SJSA1 (cell line): ENCODE measurements around the gene SCNN1B. TPM values are rescaled to one million over a fixed set of nuclear protein-coding genes. Genes with fewer than 3 reads are reported as not detected.
"Not testable (repeated sequence)": the region's sequence is repeated elsewhere in the genome, so short reads cannot be mapped to it uniquely, and the experiment has no call there.

ENCODE experiments used
- DNase-seq, 2 experiments: peaks; one replicate each; pipeline ENCODE4 v3.0.0-alpha.2; 2015 to 2020; ENCODE audit warnings: low spot score in 2 of 2, low read depth in 1 of 2
- H3K27ac ChIP-seq: fragments of 250-450 bp; sonication (Bioruptor Pico); 2 replicates; pipeline ENCODE4 v1.5.1; 2020; ENCODE audit warnings: mild to moderate bottlenecking, moderate library complexity
- H3K27me3 ChIP-seq: fragments of 250-450 bp; sonication (Bioruptor Pico); replicated peaks from 2 replicates; pipeline ENCODE4 v1.5.1; 2020; ENCODE audit warnings: mild to moderate bottlenecking, moderate library complexity
- H3K36me3 ChIP-seq: fragments of 250-450 bp; sonication (Bioruptor Pico); 2 replicates; pipeline ENCODE4 v1.5.1; 2020; ENCODE audit warnings: mild to moderate bottlenecking
- H3K4me1 ChIP-seq: fragments of 250-450 bp; sonication (Bioruptor Pico); replicated peaks from 2 replicates; pipeline ENCODE4 v1.6.1; 2021; ENCODE audit warnings: mild to moderate bottlenecking
- H3K4me3 ChIP-seq: fragments of 250-450 bp; sonication (Bioruptor Pico); 2 replicates; pipeline ENCODE4 v1.5.1; 2020; ENCODE audit warnings: mild to moderate bottlenecking
- H3K9me3 ChIP-seq: fragments of 250-450 bp; sonication (Bioruptor Pico); replicated peaks from 2 replicates; pipeline ENCODE4 v1.5.1; 2020; ENCODE audit warnings: mild to moderate bottlenecking
- total RNA-seq: library from RNA; depleted of rRNA; stranded (reverse); fragments of >200 nt; shearing (Covaris generic); gene quantifications from 2 replicates; pipeline ENCODE4 v1.2.3, GENCODE V29; 2014

SCNN1B gene
- total RNA-seq, 1 experiment from 2014 or later, result not detected

GRCh38 chr16:23298290-23298915 lies 3.7 kb upstream of the SCNN1B start:
- Histone ChIP-seq H3K36me3 (no peaks in the 10 kb centered on the region), H3K27ac (no peak overlapping the region), H3K4me3 (no peak overlapping the region), H3K9me3 (no peaks in the 10 kb centered on the region), H3K4me1 (peaks cover 2% of the 10 kb centered on the region), H3K27me3 (peaks cover 21% of the 10 kb centered on the region)
- DNase-seq, result no peak

- H3K36me3 ChIP-seq, H3K27ac ChIP-seq, H3K4me3 ChIP-seq, H3K4me1 ChIP-seq, DNase-seq, H3K9me3 ChIP-seq: not testable (repeated sequence)
- H3K27me3 ChIP-seq, result peaks cover 21% of the 10 kb centered on the region
Observed at GRCh38 chr16:23299815-23300214, 2.3 kb upstream of the SCNN1B start.

GRCh38 chr16:23301251-23302044 lies 654 bp upstream of the SCNN1B start:
- Histone ChIP-seq H3K4me1 (no peaks in the 10 kb centered on the region), H3K36me3 (no peaks in the 10 kb centered on the region), H3K27ac (no peak overlapping the region), H3K27me3 (peaks cover 21% of the 10 kb centered on the region), H3K4me3 (no peak overlapping the region), H3K9me3 (no peaks in the 10 kb centered on the region)
- DNase-seq, result no peak

- DNase-seq, result no peak
- Histone ChIP-seq H3K4me1 (no peaks in the 10 kb centered on the region), H3K4me3 (no peak overlapping the region), H3K36me3 (no peaks in the 10 kb centered on the region), H3K27ac (no peak overlapping the region), H3K27me3 (peaks cover 21% of the 10 kb centered on the region), H3K9me3 (no peaks in the 10 kb centered on the region)
Observed at GRCh38 chr16:23303685-23304084, 1.6 kb downstream of the SCNN1B start.

- Histone ChIP-seq H3K27me3 (peaks cover 21% of the 10 kb centered on the region), H3K9me3 (no peaks in the 10 kb centered on the region), H3K27ac (no peak overlapping the region), H3K36me3 (no peaks in the 10 kb centered on the region), H3K4me1 (no peaks in the 10 kb centered on the region), H3K4me3 (no peak overlapping the region)
- no peak for DNase-seq
Observed at GRCh38 chr16:23304620-23305019, 2.5 kb downstream of the SCNN1B start.

- H3K4me1 ChIP-seq, result no peaks in the 10 kb centered on the region
- no peak for DNase-seq
- no peaks in the 10 kb centered on the region for H3K36me3 ChIP-seq
- H3K4me3 ChIP-seq, result no peak overlapping the region
- H3K27me3 ChIP-seq, result peaks cover 20% of the 10 kb centered on the region
- no peak overlapping the region for H3K27ac ChIP-seq
- 0 out of 2 replicates have a peak, but pooled peaks cover 3% of the 10 kb centered on the region for H3K9me3 ChIP-seq
Observed at GRCh38 chr16:23306199-23307100, 4.3 kb downstream of the SCNN1B start.

GRCh38 chr16:23310217-23310616 lies 8.1 kb downstream of the SCNN1B start:
- DNase-seq, result no peak
- H3K4me1 ChIP-seq, result no peaks in the 10 kb centered on the region
- 0 out of 2 replicates have a peak, but pooled peaks cover 3% of the 10 kb centered on the region for H3K9me3 ChIP-seq
- H3K4me3 ChIP-seq, result no peak overlapping the region
- H3K36me3 ChIP-seq, result no peaks in the 10 kb centered on the region
- H3K27me3 ChIP-seq, result no peaks in the 10 kb centered on the region
- H3K27ac ChIP-seq, result no peak overlapping the region

GRCh38 chr16:23310744-23311143 lies 8.6 kb downstream of the SCNN1B start:
- H3K9me3 ChIP-seq, result 0 out of 2 replicates have a peak, but pooled peaks cover 3% of the 10 kb centered on the region
- H3K27me3 ChIP-seq, result no peaks in the 10 kb centered on the region
- H3K36me3 ChIP-seq, result no peaks in the 10 kb centered on the region
- H3K27ac ChIP-seq, result no peak overlapping the region
- no peaks in the 10 kb centered on the region for H3K4me1 ChIP-seq
- no peak overlapping the region for H3K4me3 ChIP-seq
- DNase-seq, result no peak

GRCh38 chr16:23316232-23316631 lies 14.1 kb downstream of the SCNN1B start:
- Histone ChIP-seq H3K36me3 (no peaks in the 10 kb centered on the region), H3K27me3 (no peaks in the 10 kb centered on the region), H3K9me3 (no peaks in the 10 kb centered on the region), H3K4me1 (no peaks in the 10 kb centered on the region), H3K4me3 (no peak overlapping the region), H3K27ac (no peak overlapping the region)
- no peak for DNase-seq

GRCh38 chr16:23316634-23317265 lies 14.6 kb downstream of the SCNN1B start:
- H3K27ac ChIP-seq, result no peak overlapping the region
- no peaks in the 10 kb centered on the region for H3K36me3 ChIP-seq
- no peaks in the 10 kb centered on the region for H3K9me3 ChIP-seq
- H3K27me3 ChIP-seq, result no peaks in the 10 kb centered on the region
- no peaks in the 10 kb centered on the region for H3K4me1 ChIP-seq
- no peak overlapping the region for H3K4me3 ChIP-seq
- DNase-seq, result no peak

- no peak overlapping the region for H3K4me3 ChIP-seq
- no peaks in the 10 kb centered on the region for H3K36me3 ChIP-seq
- no peaks in the 10 kb centered on the region for H3K9me3 ChIP-seq
- H3K4me1 ChIP-seq, result no peaks in the 10 kb centered on the region
- DNase-seq, result no peak
- H3K27ac ChIP-seq, result no peak overlapping the region
- H3K27me3 ChIP-seq, result no peaks in the 10 kb centered on the region
Observed at GRCh38 chr16:23317266-23317661, 15.2 kb downstream of the SCNN1B start.

- Histone ChIP-seq H3K27ac (no peak overlapping the region), H3K36me3 (no peaks in the 10 kb centered on the region)
- no peak for DNase-seq
Observed at GRCh38 chr16:23317751-23318150, 15.6 kb downstream of the SCNN1B start.

GRCh38 chr16:23318639-23319038 lies 16.5 kb downstream of the SCNN1B start:
- H3K9me3 ChIP-seq, result no peaks in the 10 kb centered on the region
- H3K4me1 ChIP-seq, result no peaks in the 10 kb centered on the region
- no peaks in the 10 kb centered on the region for H3K27me3 ChIP-seq
- DNase-seq, result no peak
- H3K36me3 ChIP-seq, result no peaks in the 10 kb centered on the region
- no peak overlapping the region for H3K27ac ChIP-seq
- H3K4me3 ChIP-seq, result no peak overlapping the region

More at GRCh38 chr16:23317751-23318150, 15.6 kb downstream of the SCNN1B start:
- Histone ChIP-seq H3K27me3 (no peaks in the 10 kb centered on the region), H3K9me3 (no peaks in the 10 kb centered on the region), H3K4me1 (no peaks in the 10 kb centered on the region), H3K4me3 (no peak overlapping the region)
